Epithelial cell of esophagus (primary cell): ENCODE results near the gene CD2AP.
"Not testable (repeated sequence)": the region's sequence is repeated elsewhere in the genome, so short reads cannot be mapped to it uniquely, and the experiment has no call there.

Source experiments
- DNase-seq: peaks from one replicate; pipeline ENCODE4 v3.0.0; 2010; ENCODE audit warnings: low read depth
- H3K4me3 ChIP-seq: 2 replicates; pipeline ENCODE4 v1.5.1; 2011; ENCODE audit warnings: mild to moderate bottlenecking, low read length, control low read depth
- TF ChIP-seq, protein P1 (sequence below): IDR thresholded peaks from 2 replicates; pipeline ENCODE4 v1.5.1; 2011; ENCODE audit warnings: low read depth, mild to moderate bottlenecking, low read length, control low read depth, inconsistent platforms; ENCODE audit not compliant: insufficient read depth; ENCODE audit errors: missing control alignments

The CD2AP gene

DNA sequence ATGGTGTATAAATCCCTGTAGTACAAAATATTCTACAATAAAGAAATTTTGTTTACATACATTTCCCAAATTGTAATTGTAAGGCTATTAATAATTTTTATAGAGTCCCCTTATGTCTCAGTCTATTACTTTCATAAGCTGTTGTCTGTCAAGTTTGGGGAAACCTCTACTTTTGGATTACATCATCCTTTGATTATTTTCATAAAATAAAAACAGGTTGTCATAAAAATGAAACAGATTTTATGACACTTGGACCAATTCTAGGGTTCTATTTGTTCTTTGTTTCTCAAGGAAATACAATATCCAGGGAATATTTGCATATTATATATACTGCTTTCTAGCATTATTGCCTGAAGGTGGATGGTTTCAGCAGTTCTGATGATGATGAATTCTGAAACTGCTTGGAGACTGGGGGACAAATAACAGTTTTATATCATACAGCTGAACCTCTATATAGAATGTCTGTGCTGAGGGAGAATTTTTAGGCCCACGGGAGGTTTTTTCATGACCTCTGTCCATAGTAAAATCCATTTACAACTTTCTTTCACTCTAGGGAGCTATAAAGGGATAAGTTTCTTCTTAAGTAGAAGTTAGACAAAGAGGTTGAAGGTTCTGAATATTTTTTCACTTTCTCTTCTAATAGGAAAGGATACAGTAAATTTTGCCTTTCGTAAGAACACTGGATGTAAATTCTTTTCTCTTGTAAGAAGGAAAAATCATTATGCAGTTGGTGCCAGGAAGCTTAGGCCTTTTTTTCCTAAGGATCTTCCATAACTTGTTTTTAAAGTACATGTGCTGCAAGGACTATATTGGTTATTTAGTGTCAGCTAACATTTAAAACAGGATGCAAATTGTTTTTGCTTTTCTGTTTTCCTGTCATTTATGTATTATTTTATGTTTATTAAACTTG lies 58.0 kb downstream of the CD2AP start:
- H3K4me3 ChIP-seq = no peak overlapping the region
- TF ChIP-seq, protein P1, sequence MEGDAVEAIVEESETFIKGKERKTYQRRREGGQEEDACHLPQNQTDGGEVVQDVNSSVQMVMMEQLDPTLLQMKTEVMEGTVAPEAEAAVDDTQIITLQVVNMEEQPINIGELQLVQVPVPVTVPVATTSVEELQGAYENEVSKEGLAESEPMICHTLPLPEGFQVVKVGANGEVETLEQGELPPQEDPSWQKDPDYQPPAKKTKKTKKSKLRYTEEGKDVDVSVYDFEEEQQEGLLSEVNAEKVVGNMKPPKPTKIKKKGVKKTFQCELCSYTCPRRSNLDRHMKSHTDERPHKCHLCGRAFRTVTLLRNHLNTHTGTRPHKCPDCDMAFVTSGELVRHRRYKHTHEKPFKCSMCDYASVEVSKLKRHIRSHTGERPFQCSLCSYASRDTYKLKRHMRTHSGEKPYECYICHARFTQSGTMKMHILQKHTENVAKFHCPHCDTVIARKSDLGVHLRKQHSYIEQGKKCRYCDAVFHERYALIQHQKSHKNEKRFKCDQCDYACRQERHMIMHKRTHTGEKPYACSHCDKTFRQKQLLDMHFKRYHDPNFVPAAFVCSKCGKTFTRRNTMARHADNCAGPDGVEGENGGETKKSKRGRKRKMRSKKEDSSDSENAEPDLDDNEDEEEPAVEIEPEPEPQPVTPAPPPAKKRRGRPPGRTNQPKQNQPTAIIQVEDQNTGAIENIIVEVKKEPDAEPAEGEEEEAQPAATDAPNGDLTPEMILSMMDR = no peak
- DNase-seq = no peak

DNA sequence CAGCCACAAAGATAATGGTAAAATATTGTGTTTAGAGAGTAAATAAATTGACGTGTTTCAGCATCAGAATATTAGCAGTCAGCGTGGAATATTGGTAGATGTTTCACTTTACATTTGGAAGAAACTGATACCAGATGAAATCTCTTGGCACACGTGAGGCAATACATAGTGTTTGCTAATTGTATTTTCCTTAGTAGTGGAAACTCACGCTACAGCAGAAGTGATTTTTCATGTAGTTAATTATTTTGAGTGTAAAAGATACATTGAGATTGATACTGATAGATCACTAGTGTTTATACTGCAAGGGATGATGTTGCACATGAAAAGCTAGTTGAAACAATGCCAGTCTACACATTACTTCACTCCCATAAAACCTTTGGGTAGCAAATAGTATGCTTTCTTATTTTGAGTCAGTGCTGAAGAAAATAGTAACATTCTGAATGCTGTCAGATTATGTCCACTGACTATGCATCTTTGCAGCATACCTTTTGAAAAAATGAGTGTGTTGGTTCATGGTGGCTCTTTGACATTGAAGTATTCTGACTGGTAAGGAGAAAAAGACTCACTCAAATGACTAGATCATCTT lies 59.3 kb downstream of the CD2AP start:
- TF ChIP-seq, protein P1 = no peak
- H3K4me3 ChIP-seq = no peak overlapping the region
- no peak for DNase-seq

DNA sequence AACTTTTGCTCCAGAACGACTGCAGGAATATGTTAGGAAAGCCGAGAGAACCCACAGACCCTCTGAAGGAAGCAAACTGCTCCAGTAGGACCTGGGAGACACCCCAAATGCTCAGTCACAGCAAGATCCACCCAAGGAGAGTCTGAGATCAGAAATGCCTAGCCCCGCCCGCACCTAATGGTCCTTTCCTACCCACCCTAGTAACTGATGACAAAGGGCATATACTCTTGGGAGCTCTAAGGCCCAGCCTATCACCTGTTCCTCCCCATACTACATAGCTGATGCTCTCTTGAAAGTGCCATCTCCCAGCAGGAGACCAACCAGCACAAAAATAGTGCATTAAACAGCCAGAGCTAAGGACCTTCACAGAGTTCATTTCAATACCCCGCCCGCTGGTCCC lies 67.6 kb downstream of the CD2AP start:
- TF ChIP-seq, protein P1 = no peak
- H3K4me3 ChIP-seq = no peak overlapping the region
- no peak for DNase-seq

DNA sequence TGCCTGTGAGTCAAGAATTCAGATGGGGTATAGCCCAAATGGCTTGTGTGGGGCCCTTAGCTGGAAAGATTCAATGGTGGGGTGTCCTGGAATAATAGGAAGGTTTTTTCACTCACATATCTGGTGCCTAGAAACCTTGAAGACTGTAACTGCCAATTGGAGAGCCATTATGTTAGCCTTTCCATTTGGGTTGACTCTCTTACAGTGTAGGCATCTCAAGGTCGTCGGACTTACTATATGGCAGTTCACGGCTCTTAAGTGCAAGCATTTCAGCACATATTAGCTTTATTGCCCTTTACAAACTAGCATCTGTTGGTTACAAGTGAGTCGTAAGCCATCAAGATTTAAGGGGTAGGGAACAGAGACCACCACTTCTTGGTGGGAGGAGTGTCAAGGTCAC lies 74.1 kb downstream of the CD2AP start:
- TF ChIP-seq, protein P1 = no peak
- no peak for DNase-seq
- H3K4me3 ChIP-seq = no peak overlapping the region

DNA sequence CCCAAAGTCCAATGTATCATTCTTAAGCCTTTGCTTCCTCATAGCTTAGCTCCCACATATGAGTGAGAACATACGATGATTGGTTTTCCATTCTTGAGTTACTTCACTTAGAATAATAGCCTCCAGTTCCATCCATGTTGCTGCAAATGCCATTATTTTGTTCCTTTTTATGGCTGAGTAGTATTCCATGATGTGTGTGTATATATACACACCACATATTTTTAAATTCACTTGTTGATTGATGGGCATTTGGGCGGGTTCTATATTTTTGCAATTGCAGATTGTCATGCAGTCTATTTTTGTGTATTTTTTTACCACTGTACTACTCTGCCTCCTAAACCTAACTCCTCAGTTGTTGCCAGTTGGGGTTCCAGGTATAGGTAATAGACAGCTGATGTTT lies 74.7 kb downstream of the CD2AP start:
- no peak for DNase-seq
- no peak overlapping the region for H3K4me3 ChIP-seq
- TF ChIP-seq, protein P1 = no peak

DNA sequence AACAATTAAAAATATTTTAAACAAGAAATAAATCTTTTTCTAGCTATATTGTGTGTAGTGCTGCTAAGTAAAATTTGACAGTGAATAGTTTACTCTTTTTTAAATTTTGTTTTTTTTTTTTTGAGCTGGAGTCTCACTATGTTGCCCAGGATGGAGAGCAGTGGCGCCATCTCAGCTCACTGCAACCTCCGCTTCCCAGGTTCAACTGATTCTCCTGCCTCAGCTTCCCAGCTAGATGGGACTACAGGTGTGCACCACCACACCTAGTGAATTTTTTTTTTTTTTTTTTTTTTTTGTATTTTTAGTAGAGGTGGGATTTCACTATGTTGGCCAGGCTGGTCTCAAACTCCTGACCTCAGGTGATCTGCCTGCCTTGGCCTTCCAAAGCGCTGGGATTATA lies 75.7 kb downstream of the CD2AP start:
- not testable (repeated sequence) for DNase-seq, H3K4me3 ChIP-seq

DNA sequence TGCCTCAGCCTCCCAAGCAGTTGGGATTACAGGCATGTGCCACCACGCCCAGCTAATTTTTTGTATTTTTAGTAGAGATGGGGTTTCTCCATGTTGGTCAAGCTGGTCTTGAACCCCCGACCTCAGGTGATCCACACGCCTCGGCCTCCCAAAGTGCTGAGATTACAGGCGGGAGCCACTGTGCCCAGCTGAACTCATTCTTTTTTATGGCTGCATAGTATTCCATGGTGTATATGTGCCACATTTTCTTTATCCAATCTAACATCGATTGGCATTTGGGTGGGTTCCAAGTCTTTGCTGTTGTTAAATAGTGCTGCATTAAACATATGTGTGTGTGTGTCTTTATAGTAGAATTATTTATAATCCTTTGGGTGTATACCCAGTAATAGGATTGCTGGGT lies 78.9 kb downstream of the CD2AP start:
- not testable (repeated sequence) for DNase-seq, H3K4me3 ChIP-seq

DNA sequence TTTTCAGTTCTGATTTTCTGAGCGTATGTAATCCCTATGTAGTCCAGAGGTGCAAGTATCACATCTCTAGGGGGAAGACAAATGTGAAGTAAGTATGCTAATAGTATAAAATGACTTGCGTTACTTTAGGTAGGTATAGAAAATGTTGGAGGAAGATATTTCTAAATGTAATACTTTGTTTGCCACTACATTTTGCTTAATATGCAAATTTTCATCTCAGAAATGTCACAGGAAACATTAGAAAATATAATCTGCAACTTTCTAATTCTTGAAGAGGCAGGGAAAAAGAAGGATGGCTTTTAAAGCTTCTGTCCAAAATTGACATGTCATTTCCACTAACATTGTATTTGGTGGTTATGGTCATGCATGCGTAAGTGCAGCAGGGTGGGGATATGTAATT lies 85.6 kb downstream of the CD2AP start:
- no peak for DNase-seq
- H3K4me3 ChIP-seq = no peak overlapping the region
- TF ChIP-seq, protein P1 = no peak

DNA sequence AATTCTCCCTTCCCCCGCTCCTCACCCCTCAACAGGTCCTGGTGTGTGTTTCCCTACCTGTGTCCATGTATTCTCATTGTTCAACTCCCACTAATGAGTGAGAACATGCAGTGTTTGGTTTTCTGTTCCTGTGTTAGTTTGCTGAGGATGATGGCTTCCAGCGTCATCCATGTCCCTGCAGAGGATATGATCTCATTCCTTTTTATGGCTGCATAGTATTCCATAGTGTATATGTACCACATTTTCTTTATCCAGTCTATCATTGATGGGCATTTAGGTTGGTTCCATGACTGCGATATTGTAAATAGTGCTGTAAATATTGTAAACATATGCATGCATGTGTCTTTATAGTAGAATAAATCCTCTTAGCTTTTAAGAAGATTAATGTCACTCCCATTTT lies 89.0 kb downstream of the CD2AP start:
- H3K4me3 ChIP-seq = not testable (repeated sequence)

More for the DNA sequence above, 89.0 kb downstream of the CD2AP start:
- DNase-seq = not testable (repeated sequence)
